Nephron (organoid): ENCODE data around the gene SIRPA.
A peak's percentile ranks its signal among the peaks of the same experiment; 100 is the strongest.

Source experiments
- H3K27ac Mint-ChIP-seq, 3 experiments: 2 replicates each; pipeline ENCODE4 v1.8.0; 2020; ENCODE audit warnings: mixed read lengths in 3 of 3, mild to moderate bottlenecking in 2 of 3, moderate library complexity in 1 of 3
- H3K27me3 Mint-ChIP-seq: 2 replicates; pipeline ENCODE4 v1.8.0; 2021; ENCODE audit warnings: low read depth, mild to moderate bottlenecking, moderate library complexity, mixed read lengths
- H3K36me3 Mint-ChIP-seq: 2 replicates; pipeline ENCODE4 v1.8.0; 2020; ENCODE audit warnings: low read depth, mixed read lengths
- H3K4me1 Mint-ChIP-seq: 2 replicates; pipeline ENCODE4 v1.8.0; 2020; ENCODE audit warnings: mixed read lengths
- H3K4me3 Mint-ChIP-seq, 3 experiments: 2 replicates each; pipeline ENCODE4 v1.8.0; 2020; ENCODE audit warnings: mild to moderate bottlenecking in 3 of 3, mixed read lengths in 3 of 3, moderate library complexity in 2 of 3
- H3K9me3 Mint-ChIP-seq: 2 replicates; pipeline ENCODE4 v1.8.0; 2020; ENCODE audit warnings: mixed read lengths
- TF ChIP-seq, protein P1 (sequence below), 3 experiments: fragments of 200-600 bp; sonication (generic); IDR thresholded peaks; one replicate each; pipeline ENCODE4 v1.5.0; 2021; ENCODE audit warnings: antibody characterized with exemption in 3 of 3; ENCODE audit not compliant: unreplicated experiment in 3 of 3

Gene SIRPA

DNA sequence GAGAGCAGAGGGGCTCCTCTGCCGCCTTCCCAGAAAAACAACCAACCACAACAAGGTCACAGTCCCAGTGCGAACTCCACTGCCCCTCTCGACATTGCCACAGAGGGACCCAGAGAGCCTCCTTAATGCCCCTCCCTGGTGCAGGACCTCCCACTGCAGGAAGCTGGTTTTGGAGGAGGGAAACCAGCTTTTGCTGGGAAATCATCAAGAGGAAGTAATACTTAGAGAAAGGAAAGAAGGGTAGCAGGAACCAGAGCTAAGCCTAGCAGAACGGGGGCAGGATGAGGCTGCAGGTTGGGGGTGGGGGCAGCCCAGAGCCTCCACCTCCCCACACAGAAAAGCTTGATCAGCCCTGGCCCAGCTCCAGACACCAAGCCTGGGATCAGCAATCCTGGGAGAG, 37.7 kb upstream of the SIRPA start:
- Mint-ChIP-seq H3K9me3 (no peaks in the 10 kb centered on the region), H3K27me3 (peaks cover 7% of the 10 kb centered on the region), H3K4me3 (no peak overlapping the region), H3K27ac (no peak overlapping the region), H3K36me3 (no peaks in the 10 kb centered on the region), H3K4me1 (peaks cover 7% of the 10 kb centered on the region)
- TF ChIP-seq, protein P1, sequence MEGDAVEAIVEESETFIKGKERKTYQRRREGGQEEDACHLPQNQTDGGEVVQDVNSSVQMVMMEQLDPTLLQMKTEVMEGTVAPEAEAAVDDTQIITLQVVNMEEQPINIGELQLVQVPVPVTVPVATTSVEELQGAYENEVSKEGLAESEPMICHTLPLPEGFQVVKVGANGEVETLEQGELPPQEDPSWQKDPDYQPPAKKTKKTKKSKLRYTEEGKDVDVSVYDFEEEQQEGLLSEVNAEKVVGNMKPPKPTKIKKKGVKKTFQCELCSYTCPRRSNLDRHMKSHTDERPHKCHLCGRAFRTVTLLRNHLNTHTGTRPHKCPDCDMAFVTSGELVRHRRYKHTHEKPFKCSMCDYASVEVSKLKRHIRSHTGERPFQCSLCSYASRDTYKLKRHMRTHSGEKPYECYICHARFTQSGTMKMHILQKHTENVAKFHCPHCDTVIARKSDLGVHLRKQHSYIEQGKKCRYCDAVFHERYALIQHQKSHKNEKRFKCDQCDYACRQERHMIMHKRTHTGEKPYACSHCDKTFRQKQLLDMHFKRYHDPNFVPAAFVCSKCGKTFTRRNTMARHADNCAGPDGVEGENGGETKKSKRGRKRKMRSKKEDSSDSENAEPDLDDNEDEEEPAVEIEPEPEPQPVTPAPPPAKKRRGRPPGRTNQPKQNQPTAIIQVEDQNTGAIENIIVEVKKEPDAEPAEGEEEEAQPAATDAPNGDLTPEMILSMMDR (IDR thresholded peaks at IDR 0.05; ENCODE audit: unreplicated experiment in 3 of 3), result no peak

DNA sequence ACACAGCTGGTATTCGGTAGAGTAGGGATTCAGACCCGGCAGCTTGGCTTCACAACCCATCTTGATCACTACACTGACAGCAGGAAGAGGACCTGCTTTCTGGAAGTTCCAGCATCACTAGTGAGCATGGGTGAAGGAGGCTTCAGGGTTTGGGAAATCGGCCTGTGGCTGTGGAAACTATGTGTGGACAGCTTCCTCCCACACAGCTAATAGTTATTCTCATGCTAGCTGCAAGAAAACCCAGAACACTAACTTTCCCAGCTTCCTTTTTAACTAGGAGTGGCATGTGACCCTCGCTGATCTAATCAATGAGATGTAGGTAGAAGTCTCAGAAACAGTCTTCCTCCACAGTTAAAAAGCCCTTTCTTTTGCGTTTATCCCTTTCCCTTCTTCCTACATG, 36.3 kb upstream of the SIRPA start:
- H3K36me3 Mint-ChIP-seq, result no peaks in the 10 kb centered on the region
- no peaks in the 10 kb centered on the region for H3K9me3 Mint-ChIP-seq
- no peak overlapping the region for H3K27ac Mint-ChIP-seq
- peaks cover 7% of the 10 kb centered on the region for H3K4me1 Mint-ChIP-seq
- no peak overlapping the region for H3K4me3 Mint-ChIP-seq
- TF ChIP-seq, protein P1 (IDR thresholded peaks at IDR 0.05; ENCODE audit: unreplicated experiment in 3 of 3), result no peak
- peaks cover 7% of the 10 kb centered on the region for H3K27me3 Mint-ChIP-seq

DNA sequence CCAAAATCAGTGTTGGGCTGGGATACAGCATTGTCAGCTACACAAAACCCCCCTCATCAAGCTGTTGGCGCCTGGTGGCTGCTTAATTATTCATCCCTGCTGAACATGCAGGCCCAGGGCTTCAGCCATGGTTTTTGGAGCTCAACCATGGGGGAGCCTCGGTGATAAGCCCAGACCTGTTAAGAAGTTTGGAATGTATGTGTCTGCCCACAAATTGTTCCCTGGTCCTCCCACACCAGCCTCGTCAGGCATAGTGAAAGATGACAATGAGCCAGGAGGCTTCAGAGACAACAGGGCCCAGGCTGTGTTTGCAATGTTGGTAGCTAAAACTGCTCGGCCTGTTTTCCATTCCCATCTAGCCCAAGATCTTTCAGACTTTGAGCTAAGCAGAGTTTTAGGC, 34.8 kb upstream of the SIRPA start:
- no peaks in the 10 kb centered on the region for H3K9me3 Mint-ChIP-seq
- no peaks in the 10 kb centered on the region for H3K36me3 Mint-ChIP-seq
- TF ChIP-seq, protein P1 (IDR thresholded peaks at IDR 0.05; ENCODE audit: unreplicated experiment in 3 of 3), result no peak
- H3K4me3 Mint-ChIP-seq, result no peak overlapping the region
- peaks cover 7% of the 10 kb centered on the region for H3K4me1 Mint-ChIP-seq
- H3K27me3 Mint-ChIP-seq, result peaks cover 11% of the 10 kb centered on the region
- no peak overlapping the region for H3K27ac Mint-ChIP-seq

DNA sequence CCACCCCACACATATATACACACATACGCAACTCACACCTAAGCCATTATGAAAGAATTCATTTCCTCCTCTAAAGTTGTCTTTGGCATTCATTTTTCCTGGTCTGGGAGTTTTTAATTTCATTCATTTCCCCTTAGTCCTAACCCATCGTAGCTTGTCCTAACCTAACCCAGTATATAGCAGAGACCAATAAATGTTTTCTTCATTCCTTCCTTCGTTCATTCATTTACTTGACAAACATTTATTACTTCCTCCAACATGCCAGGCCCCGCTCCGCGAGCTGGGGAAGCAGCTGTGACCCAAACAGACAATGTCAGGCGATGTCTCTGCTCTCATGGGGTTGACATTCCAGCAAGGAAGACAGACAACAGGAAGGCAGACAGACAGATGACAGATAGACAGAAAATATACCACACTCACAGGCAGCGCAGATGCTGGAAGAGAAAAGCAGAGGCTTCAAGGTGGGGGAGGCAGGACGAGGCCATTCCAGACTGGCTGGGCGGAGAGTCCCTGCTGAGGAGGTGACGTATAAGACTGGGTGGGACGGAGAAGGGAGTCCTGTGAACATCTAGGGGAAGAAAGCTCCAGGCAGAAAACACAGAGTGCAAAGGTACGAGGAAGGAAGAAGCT, 33.7 kb upstream of the SIRPA start:
- H3K4me1 Mint-ChIP-seq, result peaks cover 7% of the 10 kb centered on the region

DNA sequence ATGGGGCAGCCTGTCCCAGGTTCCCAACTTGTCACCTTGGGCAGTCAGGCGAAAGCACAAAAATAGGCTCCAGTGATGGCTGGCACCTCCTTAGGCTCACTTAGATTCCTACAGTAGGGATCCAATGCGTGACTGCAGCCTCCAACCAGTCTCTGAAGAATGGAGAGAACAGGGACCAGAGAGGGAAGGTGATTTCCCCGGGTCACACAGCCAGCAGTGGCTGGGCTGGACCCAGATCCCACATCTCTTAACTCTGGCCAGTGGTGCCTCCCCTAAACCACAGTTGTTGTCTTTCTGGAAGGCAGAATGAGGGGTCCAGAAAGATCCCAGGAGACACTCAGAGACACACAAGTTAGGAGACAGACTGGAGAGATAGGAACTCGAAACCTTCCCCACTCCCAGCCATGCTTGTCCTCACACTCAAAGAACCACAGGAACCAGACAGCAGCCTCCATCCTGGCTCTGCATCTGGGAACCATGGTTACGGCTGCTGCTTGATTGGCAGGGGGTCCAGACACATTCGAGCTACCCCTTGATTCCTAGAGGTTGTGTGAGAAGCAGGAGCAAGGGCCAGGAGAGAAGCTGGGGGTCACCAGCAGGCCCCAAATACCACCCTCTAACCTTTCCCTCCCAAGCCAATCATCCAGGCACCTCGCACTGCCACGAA, 33.1 kb upstream of the SIRPA start:
- TF ChIP-seq, protein P1 (IDR thresholded peaks at IDR 0.05; ENCODE audit: unreplicated experiment in 3 of 3), result no peak
- no peak overlapping the region for H3K4me3 Mint-ChIP-seq
- peaks cover 18% of the 10 kb centered on the region for H3K27me3 Mint-ChIP-seq
- peak overlapping the region in 1 of 3 experiments; percentile 3 for H3K27ac Mint-ChIP-seq
- H3K4me1 Mint-ChIP-seq, result peaks cover 7% of the 10 kb centered on the region
- H3K9me3 Mint-ChIP-seq, result no peaks in the 10 kb centered on the region
- no peaks in the 10 kb centered on the region for H3K36me3 Mint-ChIP-seq

More for the DNA sequence above, 33.7 kb upstream of the SIRPA start:
- TF ChIP-seq, protein P1 (IDR thresholded peaks at IDR 0.05; ENCODE audit: unreplicated experiment in 3 of 3), result no peak
- Mint-ChIP-seq H3K4me3 (no peak overlapping the region), H3K27me3 (peaks cover 12% of the 10 kb centered on the region), H3K9me3 (no peaks in the 10 kb centered on the region), H3K36me3 (no peaks in the 10 kb centered on the region), H3K27ac (peak overlapping the region in 2 of 3 experiments; percentile 2 to 3)

DNA sequence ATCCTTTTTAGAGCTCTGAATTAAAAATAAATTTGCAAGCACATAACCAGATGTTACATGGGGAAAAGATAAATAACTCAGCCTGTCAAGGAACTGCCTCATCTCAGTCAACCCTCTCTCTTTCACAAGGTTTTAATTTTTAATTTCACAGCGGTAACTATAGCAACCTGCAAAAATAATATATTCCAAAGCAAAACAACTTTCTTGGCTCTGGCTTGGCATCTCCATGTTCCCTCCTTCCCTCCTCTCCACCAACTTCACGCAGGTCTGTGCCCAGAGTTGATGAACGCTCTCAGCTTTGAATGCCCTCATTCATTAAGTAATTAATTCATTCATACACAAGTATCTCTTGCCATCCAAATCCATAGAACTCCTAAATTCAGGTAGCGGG, 32.5 kb upstream of the SIRPA start:
- Mint-ChIP-seq H3K27me3 (peaks cover 18% of the 10 kb centered on the region), H3K27ac (no peak overlapping the region), H3K36me3 (no peaks in the 10 kb centered on the region), H3K4me3 (no peak overlapping the region), H3K4me1 (peaks cover 7% of the 10 kb centered on the region), H3K9me3 (no peaks in the 10 kb centered on the region)
- TF ChIP-seq, protein P1 (IDR thresholded peaks at IDR 0.05; ENCODE audit: unreplicated experiment in 3 of 3), result no peak
